Testis (tissue), 3 donors: ENCODE measurements around the gene SRSF5. TPM values are rescaled to one million over a fixed set of nuclear protein-coding genes. Genes with fewer than 3 reads are reported as not detected.

Experiments used
- DNase-seq: peaks from one replicate; pipeline ENCODE4 v3.0.0-alpha.2; 2019
- H3K27ac ChIP-seq, 2 donors: fragments of 200-600 bp; sonication (generic); one replicate each; pipeline ENCODE4 v1.5.1; 2019
- H3K27me3 ChIP-seq: fragments of 200-600 bp; sonication (generic); one replicate; pipeline ENCODE4 v1.5.1; 2019
- H3K36me3 ChIP-seq: fragments of 200-600 bp; sonication (generic); one replicate; pipeline ENCODE4 v1.5.1; 2017; ENCODE audit warnings: low read depth; ENCODE audit errors: missing control alignments
- H3K4me1 ChIP-seq: fragments of 200-600 bp; sonication (generic); one replicate; pipeline ENCODE4 v1.5.1; 2019
- H3K4me3 ChIP-seq, 2 donors: fragments of 200-600 bp; sonication (generic); one replicate each; pipeline ENCODE4 v1.5.1; 2017 to 2019
- H3K9me3 ChIP-seq: fragments of 200-600 bp; sonication (generic); one replicate; pipeline ENCODE4 v1.5.1; 2017
- CTCF ChIP-seq, 3 experiments: fragments of 450-650 bp in 2 of 3; fragments of 200-600 bp in 1 of 3; sonication (generic) in 1 of 3; IDR thresholded peaks; one replicate each; pipeline ENCODE4 v1.5.1; 2016 to 2019; ENCODE audit warnings: antibody characterized with exemption in 3 of 3, mild to moderate bottlenecking in 2 of 3, moderate library complexity in 1 of 3
- POLR2A ChIP-seq: fragments of 450-650 bp; IDR thresholded peaks from one replicate; pipeline ENCODE4 v1.6.1; 2017; ENCODE audit warnings: antibody characterized with exemption, mild to moderate bottlenecking, moderate library complexity
- WGBS, 2 donors: methylation state at CpG; one replicate each; pipeline ENCODE4 v1.1.5; 2018; 5-methylcytosine and 5-hydroxymethylcytosine counted together
- intact Hi-C: fragments of 100-400 bp; cut with DNase I; formaldehyde crosslinking; loops from one replicate; pipeline ENCODE4 v1.15.1; 2023; ENCODE audit warnings: low total_unique reads
- polyA plus RNA-seq: library from polyadenylated mRNA; stranded (reverse); fragments of 350-450 nt; fragmentation: Illumina TruSeq; extraction: RNeasy Lipid Tissue Mini Kit (QIAGEN cat#74804); gene quantifications from one replicate; pipeline ENCODE4 v1.2.3, GENCODE V29; 2014; ENCODE audit warnings: low read depth, low replicate concordance; ENCODE audit not compliant: insufficient read depth
- total RNA-seq, 2 donors: library from RNA; depleted of rRNA; stranded (reverse); fragments of >200 nt; gene quantifications; one replicate each; pipeline ENCODE4 v1.2.3, GENCODE V29; 2016

SRSF5 gene
- total and polyA plus RNA-seq, 3 donors from 2014 or later: 341 to 530 (median 500) TPM

DNA sequence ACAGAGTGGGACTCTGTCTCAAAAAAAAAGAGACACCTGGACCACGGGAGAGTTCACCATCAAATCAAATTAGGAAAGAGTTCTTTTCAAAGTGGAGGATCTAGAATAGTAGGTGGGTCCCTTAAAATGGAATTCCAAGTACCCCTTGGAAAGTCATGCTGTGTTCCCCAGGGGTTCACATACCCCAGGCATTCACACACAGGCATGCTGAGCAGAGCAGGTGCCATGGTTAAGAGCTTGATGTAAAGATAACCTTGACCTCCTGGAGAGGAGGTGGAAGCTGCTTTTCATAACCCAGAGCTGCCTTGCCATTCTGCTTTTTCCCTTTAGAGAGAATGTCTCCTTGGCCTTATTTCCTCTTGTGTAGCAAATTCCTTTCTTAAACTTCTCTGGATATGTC, 14.2 kb upstream of the SRSF5 start:
- Histone ChIP-seq H3K4me1 (no peaks in the 10 kb centered on the region), H3K27me3 (no peaks in the 10 kb centered on the region), H3K36me3 (no peaks in the 10 kb centered on the region), H3K9me3 (no peaks in the 10 kb centered on the region), H3K27ac (no peak overlapping the region), H3K4me3 (no peak overlapping the region)
- 50 to 63% methylated on average over 1 of the region's 1 CpG for WGBS, 2 donors
- no peak for DNase-seq
- TF ChIP-seq CTCF (IDR thresholded peaks at IDR 0.05) (no peak), POLR2A (no peak)
- intact Hi-C loops: no loop called here

- no peak overlapping the region for H3K4me3 ChIP-seq
- WGBS, 2 donors: 80 to 89% methylated on average over 1 of the region's 1 CpG
- no peak overlapping the region for H3K27ac ChIP-seq
- intact Hi-C loops: no loop called here
- H3K36me3 ChIP-seq: no peaks in the 10 kb centered on the region
- DNase-seq: no peak
- H3K4me1 ChIP-seq: no peaks in the 10 kb centered on the region
- H3K27me3 ChIP-seq: no peaks in the 10 kb centered on the region
- TF ChIP-seq CTCF (IDR thresholded peaks at IDR 0.05): no peak
- no peak for TF ChIP-seq POLR2A
- no peaks in the 10 kb centered on the region for H3K9me3 ChIP-seq
Observed at GRCh38 chr14:69753860-69754259, 13.1 kb upstream of the SRSF5 start.

GRCh38 chr14:69754487-69754886, 12.5 kb upstream of the SRSF5 start:
- TF ChIP-seq POLR2A (no peak), CTCF (IDR thresholded peaks at IDR 0.05) (no peak)
- H3K27me3 ChIP-seq: no peaks in the 10 kb centered on the region
- H3K9me3 ChIP-seq: no peaks in the 10 kb centered on the region
- intact Hi-C loops: no loop called here
- WGBS, 2 donors: 88 to 96% methylated on average over 2 of the region's 2 CpGs
- H3K27ac ChIP-seq: no peak overlapping the region
- no peaks in the 10 kb centered on the region for H3K36me3 ChIP-seq
- no peak for DNase-seq
- no peaks in the 10 kb centered on the region for H3K4me1 ChIP-seq
- no peak overlapping the region for H3K4me3 ChIP-seq

DNA sequence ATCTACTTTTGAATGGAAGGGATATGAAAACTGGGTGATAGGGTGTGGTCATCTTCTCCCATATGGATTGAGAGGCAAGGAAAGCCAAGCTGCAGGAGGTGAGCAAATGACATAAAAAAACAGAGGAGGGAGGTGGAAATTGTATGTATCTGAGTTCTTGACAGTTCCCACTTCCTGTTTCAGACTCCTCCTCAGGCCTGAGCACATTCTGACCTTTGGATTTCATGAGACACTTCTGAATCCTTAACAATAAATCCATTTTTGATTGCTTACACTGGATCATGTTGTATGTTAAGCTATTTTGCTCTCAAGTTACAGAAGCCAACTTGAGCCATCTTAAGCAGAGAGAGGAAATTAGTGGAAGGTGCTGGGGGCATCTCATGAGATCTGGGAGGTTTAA, 11.6 kb upstream of the SRSF5 start:
- intact Hi-C loops: no loop called here

More for the DNA sequence above, 11.6 kb upstream of the SRSF5 start:
- DNase-seq: no peak
- TF ChIP-seq POLR2A (no peak), CTCF (IDR thresholded peaks at IDR 0.05) (no peak)
- H3K4me3 ChIP-seq: no peak overlapping the region
- no peak overlapping the region for H3K27ac ChIP-seq
- H3K36me3 ChIP-seq: no peaks in the 10 kb centered on the region
- H3K4me1 ChIP-seq: no peaks in the 10 kb centered on the region
- no peaks in the 10 kb centered on the region for H3K9me3 ChIP-seq
- no peaks in the 10 kb centered on the region for H3K27me3 ChIP-seq
